ENCODE data around the gene PDCD1LG2.

The PDCD1LG2 gene

DNA sequence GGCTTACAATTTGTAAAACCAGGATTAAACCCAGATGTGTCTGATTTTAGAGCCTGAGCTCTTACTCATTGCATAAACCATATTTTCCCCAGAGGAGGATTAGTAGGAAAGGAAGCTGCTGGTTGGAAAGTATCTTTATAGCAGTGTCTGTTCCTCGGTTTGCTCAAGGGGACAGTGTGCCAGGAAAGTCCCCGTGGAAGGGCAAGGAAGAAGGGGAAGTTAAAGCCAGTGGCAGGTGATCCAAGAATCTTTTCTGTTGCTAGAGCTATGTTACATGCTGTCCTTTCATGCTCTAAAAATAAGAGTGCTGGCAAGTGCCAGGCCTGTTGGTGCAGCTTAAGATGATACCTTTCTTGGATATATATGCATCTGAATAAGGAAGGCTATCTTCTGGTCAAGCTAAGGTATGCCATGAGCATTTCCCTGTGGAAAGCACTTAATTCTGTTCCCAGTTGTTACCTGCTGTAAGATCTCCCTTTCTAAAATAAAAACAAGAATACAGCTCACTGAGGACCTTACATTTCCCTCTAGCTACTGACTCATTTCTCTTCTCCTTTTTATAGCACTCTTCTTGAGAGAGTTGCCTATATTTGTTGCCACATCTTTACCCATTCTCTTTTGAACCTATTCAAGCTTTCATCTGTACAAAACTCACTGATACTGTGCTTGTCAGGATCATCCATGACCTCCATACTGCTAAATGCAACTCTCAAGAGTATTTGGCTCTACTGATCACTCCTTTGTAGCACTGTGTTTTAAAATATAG lies 8.0 kb downstream of the PDCD1LG2 start:
- Histone ChIP-seq H3K4me3 (no peak overlapping the region), H3K27ac (peak overlapping the region in 2 of 21 experiments; percentile 56)

- no peak overlapping the region for H3K4me3 ChIP-seq
- peak overlapping the region in 1 of 21 experiments; percentile 56 for H3K27ac ChIP-seq
Measured at GRCh38 chr9:5518937-5519319, 8.6 kb downstream of the PDCD1LG2 start.

DNA sequence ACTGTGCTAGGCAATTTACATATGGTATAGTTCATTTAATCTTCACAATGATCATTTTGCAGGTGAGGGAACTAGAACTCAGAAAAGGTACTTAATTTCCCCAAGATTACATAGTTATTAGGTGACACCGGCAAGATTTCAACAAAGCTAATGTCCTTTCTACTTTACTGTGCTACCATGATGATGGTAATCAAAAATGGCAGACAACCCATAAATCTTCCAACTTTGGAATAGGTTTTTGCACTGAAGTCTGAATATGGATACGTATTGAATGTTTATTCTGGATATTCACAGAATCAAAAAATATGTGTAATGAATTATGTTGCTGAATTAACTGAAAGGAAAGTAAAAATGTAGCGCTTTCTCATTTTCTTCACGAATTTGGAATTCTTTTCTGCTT lies 13.8 kb downstream of the PDCD1LG2 start:
- H3K4me3 ChIP-seq: no peak overlapping the region
- H3K27ac ChIP-seq: no peak overlapping the region

DNA sequence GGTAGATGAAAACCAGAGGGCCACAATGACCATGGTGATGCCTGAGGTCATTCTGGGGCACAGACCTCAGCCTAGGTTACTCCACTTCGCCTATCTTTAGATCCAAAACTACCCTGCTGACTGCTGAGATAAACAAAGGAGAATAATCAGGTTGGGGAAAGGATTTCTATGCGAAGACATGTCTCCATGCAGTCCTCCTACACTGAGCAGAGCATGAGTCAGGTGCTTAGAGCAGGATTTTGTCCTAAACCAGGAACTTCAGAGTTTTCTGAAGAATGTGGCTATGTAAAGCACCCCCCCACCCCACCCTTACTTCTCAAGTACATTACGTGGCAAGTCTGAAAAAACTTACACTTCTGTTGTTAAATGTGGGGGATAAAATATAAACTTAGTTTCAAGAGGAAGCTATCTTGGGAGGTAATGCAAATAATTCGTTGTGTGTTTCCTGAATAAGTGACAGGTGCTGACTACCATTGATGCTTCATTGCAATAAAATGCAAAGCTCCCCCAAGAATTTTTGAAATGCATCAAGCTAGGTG lies 19.4 kb downstream of the PDCD1LG2 start:
- no peak overlapping the region for H3K4me3 ChIP-seq
- peak overlapping the region in 1 of 21 experiments; percentile 5 for H3K27ac ChIP-seq

DNA sequence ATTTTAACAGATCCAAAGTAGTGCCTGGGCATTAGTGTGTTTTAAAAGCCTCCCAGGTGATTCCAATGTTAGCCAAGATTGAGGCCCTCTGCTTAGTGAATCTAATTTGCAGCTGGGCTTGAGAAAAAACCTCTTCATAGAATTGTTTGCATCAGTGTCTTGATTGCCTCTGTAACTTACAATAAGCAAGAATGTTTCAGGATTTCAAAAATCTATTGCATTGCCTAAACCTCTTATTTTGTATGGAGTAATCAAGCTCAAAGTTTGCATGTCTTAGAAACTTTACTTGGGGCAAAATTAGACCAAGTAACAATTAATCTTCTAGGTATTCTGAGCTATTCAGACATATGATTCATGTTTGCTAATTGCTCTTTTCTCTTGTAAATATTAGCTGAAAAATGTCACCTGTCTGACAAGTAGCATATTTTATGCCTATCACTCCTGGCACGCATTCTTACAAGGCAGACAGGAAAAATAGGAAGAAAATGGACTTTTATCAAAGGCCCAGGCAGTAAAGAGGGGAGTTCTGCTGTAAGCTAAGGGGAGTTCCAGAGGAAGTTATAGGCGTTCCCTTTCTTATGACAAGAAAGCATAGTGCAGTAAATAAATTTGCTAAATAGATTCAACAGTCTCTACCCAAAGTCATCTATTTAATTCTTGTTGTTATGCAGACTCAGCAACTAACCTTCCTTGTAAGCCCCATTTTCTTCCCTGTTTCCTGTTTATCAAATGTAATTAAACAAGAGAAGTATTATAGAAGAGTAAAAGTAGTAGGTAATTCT lies 21.0 kb downstream of the PDCD1LG2 start:
- H3K4me3 ChIP-seq: no peak overlapping the region

GRCh38 chr9:5532306-5532705 lies 22.0 kb downstream of the PDCD1LG2 start:
- H3K4me3 ChIP-seq: no peak overlapping the region

More for the DNA sequence above, 21.0 kb downstream of the PDCD1LG2 start:
- H3K27ac ChIP-seq: peak overlapping the region in 1 of 21 experiments; percentile 53

GRCh38 chr9:5532790-5533189 lies 22.5 kb downstream of the PDCD1LG2 start:
- Histone ChIP-seq H3K27ac (no peak overlapping the region), H3K4me3 (no peak overlapping the region)

More at GRCh38 chr9:5532306-5532705, 22.0 kb downstream of the PDCD1LG2 start:
- H3K27ac ChIP-seq: peak overlapping the region in 1 of 21 experiments; percentile 53

DNA sequence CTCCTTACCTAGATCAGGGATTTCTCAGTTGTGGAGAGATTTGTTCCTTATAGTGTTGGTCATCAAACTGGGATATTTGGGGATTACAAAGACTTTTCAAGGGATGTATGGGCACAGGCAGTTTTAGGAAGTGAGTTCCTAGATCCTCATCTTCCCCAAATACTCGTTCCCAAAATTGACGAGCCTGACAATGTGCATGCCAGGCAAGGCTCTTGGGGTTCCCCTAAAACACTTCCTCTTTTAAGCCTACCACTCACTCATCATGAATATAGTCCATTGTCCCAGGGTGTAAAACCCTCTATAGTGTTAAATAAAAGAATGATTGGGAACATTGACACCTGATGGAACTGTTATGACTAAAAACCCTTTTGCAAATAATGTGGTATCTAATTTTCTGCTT lies 26.4 kb downstream of the PDCD1LG2 start:
- Histone ChIP-seq H3K27ac (no peak overlapping the region), H3K4me3 (no peak overlapping the region)

- H3K27ac ChIP-seq: no peak overlapping the region
- no peak overlapping the region for H3K4me3 ChIP-seq
Measured at GRCh38 chr9:5543875-5544702, 33.8 kb downstream of the PDCD1LG2 start.

GRCh38 chr9:5549658-5550650 lies 39.6 kb downstream of the PDCD1LG2 start:
- no peak overlapping the region for H3K4me3 ChIP-seq
- H3K27ac ChIP-seq: peak overlapping the region in 11 of 21 experiments; percentile 10 to 73 (median 39)

- peak overlapping the region in 1 of 21 experiments; percentile 1 for H3K27ac ChIP-seq
- no peak overlapping the region for H3K4me3 ChIP-seq
Measured at GRCh38 chr9:5551368-5552150, 41.2 kb downstream of the PDCD1LG2 start.

GRCh38 chr9:5552301-5552700 lies 42.0 kb downstream of the PDCD1LG2 start:
- Histone ChIP-seq H3K27ac (no peak overlapping the region), H3K4me3 (no peak overlapping the region)

GRCh38 chr9:5553211-5553610 lies 42.9 kb downstream of the PDCD1LG2 start:
- Histone ChIP-seq H3K27ac (no peak overlapping the region), H3K4me3 (no peak overlapping the region)

DNA sequence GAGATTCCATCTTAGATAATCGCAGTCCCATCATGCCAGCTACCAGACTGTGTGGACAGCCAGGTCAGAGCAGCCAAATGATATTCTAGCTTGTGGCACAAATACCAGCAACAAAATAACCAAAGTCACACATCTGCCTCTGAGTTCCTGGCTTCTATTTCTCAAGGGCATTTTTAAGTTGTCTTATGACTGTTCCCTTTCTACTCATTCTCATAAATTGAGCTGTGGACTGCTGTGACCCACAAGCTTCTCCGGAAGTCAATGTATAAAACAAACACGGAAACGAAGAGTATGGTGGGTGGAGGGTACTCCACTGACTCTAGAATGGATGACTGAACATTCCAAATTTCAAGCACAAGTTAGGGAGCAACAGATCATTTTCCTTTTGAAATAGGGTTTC lies 43.9 kb downstream of the PDCD1LG2 start:
- Histone ChIP-seq H3K4me3 (no peak overlapping the region), H3K27ac (no peak overlapping the region)

DNA sequence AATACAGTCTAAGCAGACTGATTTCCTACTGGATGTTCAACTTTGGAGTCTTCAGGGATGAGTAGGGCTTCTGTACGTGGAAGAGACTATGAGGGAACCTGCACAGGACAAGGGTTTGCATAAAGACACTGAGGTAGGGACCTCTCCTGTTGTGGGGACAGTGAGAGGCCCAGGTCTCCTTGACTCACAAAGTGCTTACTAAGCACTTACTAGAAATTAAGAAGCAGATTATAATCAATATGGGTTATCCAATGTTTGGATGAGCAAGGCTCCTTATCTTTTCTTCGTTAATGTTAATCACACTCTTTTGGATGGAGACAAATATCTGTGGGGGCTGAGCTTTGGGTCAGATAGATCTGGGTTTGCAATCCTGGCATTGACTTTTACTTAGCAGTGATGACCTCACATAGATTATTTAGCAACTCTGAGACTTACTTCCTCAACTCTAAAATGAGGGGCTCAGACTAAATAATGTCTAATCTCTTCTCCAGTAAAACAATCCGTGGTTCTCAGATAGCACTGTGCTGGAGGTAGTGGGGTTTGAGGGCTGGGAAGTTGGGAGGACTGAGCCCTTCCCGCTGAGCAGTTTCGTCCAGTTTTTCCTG lies 45.9 kb downstream of the PDCD1LG2 start:
- peak overlapping the region in 4 of 21 experiments; percentile 2 to 61 (median 55) for H3K27ac ChIP-seq
- H3K4me3 ChIP-seq: no peak overlapping the region

GRCh38 chr9:5557606-5558587 lies 47.6 kb downstream of the PDCD1LG2 start:
- Histone ChIP-seq H3K27ac (peak overlapping the region in 15 of 21 experiments; percentile 17 to 85 (median 60)), H3K4me3 (no peak overlapping the region)
